ENCODE measurements around the gene HIGD2A. TPM values are rescaled to one million over a fixed set of nuclear protein-coding genes. Genes with fewer than 3 reads are reported as not detected.

Gene HIGD2A
- total and polyA plus RNA-seq, 3 experiments from 2014 or later, result 98.3 to 221 (median 101) TPM

GRCh38 chr5:176364765-176365350 lies 23.7 kb upstream of the HIGD2A start:
- Histone ChIP-seq H3K36me3 (ENCODE audit: insufficient read depth, low read length) (no peaks in the 10 kb centered on the region), H3K27me3 (ENCODE audit: insufficient read depth, low read length, poor library complexity, severe bottlenecking) (no peaks in the 10 kb centered on the region), H3K9me3 (ENCODE audit: low read length) (no peaks in the 10 kb centered on the region), H3K27ac (ENCODE audit: low read depth, low read length) (peak overlapping the region; percentile 11), H3K4me3 (ENCODE audit: low read length) (peak overlapping the region; percentile 78), H3K4me1 (ENCODE audit: insufficient read depth, low read length) (peaks cover 19% of the 10 kb centered on the region)
- ChIA-PET POLR2A (interaction anchor here (1.6 kb wide), 1 partner anchor 172 kb away, joined by 4 read pairs; the partner anchor contains the start of gene RNF44), CTCF (no interaction called here)
- Mint-ChIP-seq H3K9me3 (no peaks in the 10 kb centered on the region), H3K36me3 (peaks cover 0 to 26% (median 9%) of the 10 kb centered on the region in 3 donors), H3K4me1 (peaks cover 20 to 43% (median 35%) of the 10 kb centered on the region in 3 donors), H3K27me3 (no peaks in the 10 kb centered on the region), H3K27ac (peak overlapping the region in 6 of 8 donors; percentile 70 to 96 (median 76)), H3K4me3 (peak overlapping the region; percentile 74 to 86 (median 78))
- no peak for DNase-seq

GRCh38 chr5:176365351-176366231 lies 23.0 kb upstream of the HIGD2A start, which contains the start of gene ARL10:
Gene ARL10 (plus strand): TSS chr5:176365487. CDS start chr5:176365564, 77 bp downstream.
- DNase-seq, result peak; percentile 40 to 67 (median 44)
- Mint-ChIP-seq H3K36me3 (peaks cover 0 to 33% (median 9%) of the 10 kb centered on the region in 3 donors), H3K9me3 (no peaks in the 10 kb centered on the region), H3K27ac (peak within 1 kb of the TSS in 6 of 8 donors; percentile 70 to 96 (median 76)), H3K27me3 (no peaks in the 10 kb centered on the region), H3K4me1 (peaks cover 19 to 41% (median 33%) of the 10 kb centered on the region in 3 donors), H3K4me3 (peak within 1 kb of the TSS; percentile 74 to 86 (median 83))
- H3K27me3 ChIP-seq (ENCODE audit: insufficient read depth, low read length, poor library complexity, severe bottlenecking), result no peaks in the 10 kb centered on the region
- H3K9me3 ChIP-seq (ENCODE audit: low read length), result no peaks in the 10 kb centered on the region
- H3K4me1 ChIP-seq (ENCODE audit: insufficient read depth, low read length), result peaks cover 15% of the 10 kb centered on the region
- peak within 1 kb of the TSS; percentile 11 for H3K27ac ChIP-seq (ENCODE audit: low read depth, low read length)
- H3K36me3 ChIP-seq (ENCODE audit: insufficient read depth, low read length), result no peaks in the 10 kb centered on the region
- ChIA-PET POLR2A (interaction anchor here (1.6 kb wide), 1 partner anchor 172 kb away, joined by 4 read pairs; the partner anchor contains the start of gene RNF44), CTCF (no interaction called here)
- H3K4me3 ChIP-seq (ENCODE audit: low read length), result peak within 1 kb of the TSS; percentile 78

- no peak overlapping the region for H3K27ac ChIP-seq (ENCODE audit: low read depth, low read length)
- CTCF ChIA-PET, result no interaction called here
Observed at GRCh38 chr5:176366232-176366894, 22.2 kb upstream of the HIGD2A start.

GRCh38 chr5:176368726-176369125 lies 19.8 kb upstream of the HIGD2A start:
- Histone ChIP-seq H3K4me3 (ENCODE audit: low read length) (no peak overlapping the region), H3K9me3 (ENCODE audit: low read length) (no peaks in the 10 kb centered on the region), H3K4me1 (ENCODE audit: insufficient read depth, low read length) (peaks cover 5% of the 10 kb centered on the region), H3K27me3 (ENCODE audit: insufficient read depth, low read length, poor library complexity, severe bottlenecking) (no peaks in the 10 kb centered on the region), H3K36me3 (ENCODE audit: insufficient read depth, low read length) (no peaks in the 10 kb centered on the region), H3K27ac (ENCODE audit: low read depth, low read length) (no peak overlapping the region)
- ChIA-PET CTCF (interaction anchor here (1.5 to 1.8 kb wide), 2 partner anchors 8 to 12 kb away, joined by 3 read pairs; no protein-coding TSS in a partner anchor), POLR2A (no interaction called here)
- Mint-ChIP-seq H3K36me3 (peaks cover 0 to 41% (median 9%) of the 10 kb centered on the region in 3 donors), H3K4me1 (peaks cover 11 to 22% (median 16%) of the 10 kb centered on the region in 3 donors), H3K4me3 (peak overlapping the region in 2 of 7 donors; percentile 16 to 48), H3K9me3 (no peaks in the 10 kb centered on the region), H3K27me3 (no peaks in the 10 kb centered on the region), H3K27ac (no peak overlapping the region)
- peak in 1 of 5 donors; percentile 33 for DNase-seq

More at GRCh38 chr5:176366232-176366894, 22.2 kb upstream of the HIGD2A start:
- Histone ChIP-seq H3K36me3 (ENCODE audit: insufficient read depth, low read length) (no peaks in the 10 kb centered on the region), H3K4me3 (ENCODE audit: low read length) (no peak overlapping the region), H3K9me3 (ENCODE audit: low read length) (no peaks in the 10 kb centered on the region), H3K4me1 (ENCODE audit: insufficient read depth, low read length) (peaks cover 15% of the 10 kb centered on the region), H3K27me3 (ENCODE audit: insufficient read depth, low read length, poor library complexity, severe bottlenecking) (no peaks in the 10 kb centered on the region)
- POLR2A ChIA-PET, result interaction anchor here (1.6 kb wide), 1 partner anchor 171 kb away, joined by 4 read pairs; the partner anchor contains the start of gene RNF44
- H3K9me3 Mint-ChIP-seq, result no peaks in the 10 kb centered on the region
- H3K4me1 Mint-ChIP-seq, result peaks cover 19 to 35% (median 29%) of the 10 kb centered on the region in 3 donors
- no peaks in the 10 kb centered on the region for H3K27me3 Mint-ChIP-seq
- no peak for DNase-seq
- H3K27ac Mint-ChIP-seq, result peak overlapping the region in 5 of 8 donors; percentile 42 to 90 (median 77)
- H3K4me3 Mint-ChIP-seq, result peak overlapping the region; percentile 64 to 92 (median 83)
- peaks cover 0 to 33% (median 9%) of the 10 kb centered on the region in 3 donors for H3K36me3 Mint-ChIP-seq

GRCh38 chr5:176369934-176370711 lies 18.4 kb upstream of the HIGD2A start:
- Histone ChIP-seq H3K27ac (ENCODE audit: low read depth, low read length) (no peak overlapping the region), H3K9me3 (ENCODE audit: low read length) (no peaks in the 10 kb centered on the region), H3K4me3 (ENCODE audit: low read length) (no peak overlapping the region), H3K36me3 (ENCODE audit: insufficient read depth, low read length) (no peaks in the 10 kb centered on the region), H3K27me3 (ENCODE audit: insufficient read depth, low read length, poor library complexity, severe bottlenecking) (no peaks in the 10 kb centered on the region), H3K4me1 (ENCODE audit: insufficient read depth, low read length) (no peaks in the 10 kb centered on the region)
- H3K4me3 Mint-ChIP-seq, result peak overlapping the region in 1 of 7 donors; percentile 58
- peaks cover 8 to 16% (median 14%) of the 10 kb centered on the region in 3 donors for H3K4me1 Mint-ChIP-seq
- H3K27me3 Mint-ChIP-seq, result no peaks in the 10 kb centered on the region
- H3K9me3 Mint-ChIP-seq, result no peaks in the 10 kb centered on the region
- peak in 1 of 5 donors; percentile 1 for DNase-seq
- H3K36me3 Mint-ChIP-seq, result peaks cover 0 to 41% (median 9%) of the 10 kb centered on the region in 3 donors
- CTCF ChIA-PET, result interaction anchor here (1.6 kb wide), 1 partner anchor 9 kb away, joined by 4 read pairs; no protein-coding TSS in a partner anchor
- peak overlapping the region in 1 of 8 donors; percentile 38 for H3K27ac Mint-ChIP-seq
- POLR2A ChIA-PET, result interaction anchor here (0.6 kb wide), 1 partner anchor 46 kb away, joined by 3 read pairs; no protein-coding TSS in a partner anchor

- Histone ChIP-seq H3K36me3 (ENCODE audit: insufficient read depth, low read length) (no peaks in the 10 kb centered on the region), H3K4me3 (ENCODE audit: low read length) (no peak overlapping the region), H3K4me1 (ENCODE audit: insufficient read depth, low read length) (no peaks in the 10 kb centered on the region), H3K9me3 (ENCODE audit: low read length) (no peaks in the 10 kb centered on the region), H3K27me3 (ENCODE audit: insufficient read depth, low read length, poor library complexity, severe bottlenecking) (no peaks in the 10 kb centered on the region), H3K27ac (ENCODE audit: low read depth, low read length) (no peak overlapping the region)
- CTCF ChIA-PET, result interaction anchor here (1.6 kb wide), 1 partner anchor 8 kb away, joined by 4 read pairs; no protein-coding TSS in a partner anchor
- H3K27me3 Mint-ChIP-seq, result no peaks in the 10 kb centered on the region
- peak overlapping the region in 1 of 8 donors; percentile 66 for H3K27ac Mint-ChIP-seq
- H3K9me3 Mint-ChIP-seq, result no peaks in the 10 kb centered on the region
- DNase-seq, result peak in 1 of 5 donors; percentile 34
- peaks cover 5 to 12% (median 9%) of the 10 kb centered on the region in 3 donors for H3K4me1 Mint-ChIP-seq
- H3K36me3 Mint-ChIP-seq, result peaks cover 0 to 41% (median 9%) of the 10 kb centered on the region in 3 donors
- POLR2A ChIA-PET, result no interaction called here
- no peak overlapping the region for H3K4me3 Mint-ChIP-seq
Observed at GRCh38 chr5:176371621-176372539, 16.7 kb upstream of the HIGD2A start.
